GM18951 (cell line): ENCODE measurements around the gene EFNB2.

Experiments used
- POLR2A ChIP-seq: IDR thresholded peaks from 4 replicates; pipeline ENCODE4 v1.6.1; 2011; ENCODE audit warnings: mild to moderate bottlenecking; ENCODE audit not compliant: insufficient read length, insufficient read depth; ENCODE audit errors: extremely low read depth
- in situ Hi-C: fragments of 300-500 bp; cut with MboI; formaldehyde crosslinking; loops from one replicate; pipeline ENCODE4 v1.12.0; 2022; ENCODE audit warnings: low sequenced_read_pairs, mixed read lengths, inconsistent platforms; ENCODE audit not compliant: unreplicated experiment

Gene EFNB2

DNA sequence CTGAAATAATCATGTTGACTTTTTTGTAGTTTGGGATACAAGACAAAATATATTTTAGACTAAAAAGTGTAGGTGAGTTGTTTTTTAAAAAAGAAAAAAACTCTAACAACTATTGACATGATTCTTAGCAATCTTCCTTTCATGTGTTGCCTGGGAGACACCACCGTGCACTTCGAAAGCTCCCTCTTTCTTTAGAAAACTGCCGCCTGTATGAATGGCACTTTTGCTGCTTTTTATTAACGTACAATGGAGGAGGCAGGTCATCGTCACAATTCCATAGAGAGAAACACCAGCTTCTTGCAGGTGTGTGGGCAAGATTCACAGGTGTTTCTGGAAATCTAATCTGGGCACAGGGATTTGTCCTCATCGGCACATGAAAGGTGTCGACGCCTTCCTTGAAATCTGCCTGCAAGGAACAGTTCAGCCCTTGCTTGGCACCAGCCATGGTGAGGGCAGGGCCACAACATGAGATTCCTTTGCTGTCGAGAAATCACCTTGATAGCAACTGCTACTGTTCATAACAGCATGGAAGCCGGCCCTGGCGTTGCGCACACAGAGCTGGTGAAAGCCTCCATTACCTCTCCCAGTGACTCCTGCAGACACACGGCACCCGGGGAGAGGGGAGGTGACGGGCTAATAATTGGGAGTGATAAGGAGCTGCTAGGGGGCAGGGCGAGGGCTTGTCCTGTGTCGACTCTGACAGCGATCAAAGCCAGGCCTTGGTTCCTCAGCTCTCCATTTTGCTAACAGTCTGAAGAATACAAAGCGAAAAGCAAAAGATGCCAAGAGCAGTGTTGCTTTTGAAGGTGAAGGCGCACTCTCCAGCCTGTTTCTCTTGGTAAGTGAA lies 66.5 kb downstream of the EFNB2 start:
- TF ChIP-seq POLR2A = no peak
- in situ Hi-C loops = no loop called here

DNA sequence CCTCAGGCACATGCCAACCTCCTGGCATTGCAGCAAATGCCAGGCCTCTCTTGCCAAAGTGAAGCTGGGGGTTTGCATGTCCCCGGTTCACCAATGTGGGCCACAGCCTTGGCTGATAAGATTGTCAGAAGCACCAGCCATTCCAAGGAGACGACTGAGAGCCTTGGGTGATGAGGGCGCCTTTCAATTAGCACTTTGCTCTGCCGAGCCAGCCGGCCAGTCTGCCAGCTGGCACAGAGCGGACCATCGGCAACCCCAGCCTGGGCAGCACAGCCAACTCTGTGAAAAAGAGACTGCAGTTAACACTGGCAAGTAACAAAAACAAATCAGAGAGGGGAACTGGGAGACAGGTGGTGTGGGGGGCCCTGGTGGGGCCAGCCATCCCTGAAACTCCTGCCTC lies 67.3 kb downstream of the EFNB2 start:
- in situ Hi-C loops = no loop called here
- no peak for TF ChIP-seq POLR2A

DNA sequence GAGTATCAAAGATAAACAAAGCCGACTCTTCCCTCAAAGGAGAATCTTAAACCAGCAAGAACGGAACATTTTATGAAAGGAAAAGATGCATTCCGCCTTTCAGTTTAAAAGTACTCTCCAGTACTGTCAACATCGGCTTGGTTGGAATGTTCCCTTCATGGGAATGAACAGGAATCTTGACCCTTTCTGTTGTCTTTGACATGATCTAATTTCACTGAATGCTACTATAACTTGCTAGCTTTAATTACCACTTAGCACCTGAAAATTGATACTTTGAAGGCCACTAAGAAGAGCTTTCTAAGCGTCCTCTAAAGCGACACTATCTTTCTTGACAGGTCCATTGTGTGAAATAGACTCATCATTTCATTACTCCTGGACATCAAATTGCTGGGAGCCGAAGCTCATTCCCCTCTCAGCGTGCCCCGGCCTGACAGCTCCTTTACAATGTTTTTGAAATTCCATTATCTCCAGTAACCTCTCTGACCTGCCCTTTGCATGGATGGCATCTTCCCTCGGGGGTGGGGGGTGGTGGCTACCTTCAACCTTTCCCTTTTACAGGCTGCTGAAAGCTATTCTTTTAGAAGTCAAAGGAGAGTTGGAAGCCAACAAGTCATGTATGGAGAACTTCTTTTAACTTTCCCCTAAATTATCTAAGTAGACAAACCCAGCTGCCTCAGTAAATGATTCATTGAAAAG lies 67.9 kb downstream of the EFNB2 start:
- TF ChIP-seq POLR2A = no peak
- in situ Hi-C loops = no loop called here

DNA sequence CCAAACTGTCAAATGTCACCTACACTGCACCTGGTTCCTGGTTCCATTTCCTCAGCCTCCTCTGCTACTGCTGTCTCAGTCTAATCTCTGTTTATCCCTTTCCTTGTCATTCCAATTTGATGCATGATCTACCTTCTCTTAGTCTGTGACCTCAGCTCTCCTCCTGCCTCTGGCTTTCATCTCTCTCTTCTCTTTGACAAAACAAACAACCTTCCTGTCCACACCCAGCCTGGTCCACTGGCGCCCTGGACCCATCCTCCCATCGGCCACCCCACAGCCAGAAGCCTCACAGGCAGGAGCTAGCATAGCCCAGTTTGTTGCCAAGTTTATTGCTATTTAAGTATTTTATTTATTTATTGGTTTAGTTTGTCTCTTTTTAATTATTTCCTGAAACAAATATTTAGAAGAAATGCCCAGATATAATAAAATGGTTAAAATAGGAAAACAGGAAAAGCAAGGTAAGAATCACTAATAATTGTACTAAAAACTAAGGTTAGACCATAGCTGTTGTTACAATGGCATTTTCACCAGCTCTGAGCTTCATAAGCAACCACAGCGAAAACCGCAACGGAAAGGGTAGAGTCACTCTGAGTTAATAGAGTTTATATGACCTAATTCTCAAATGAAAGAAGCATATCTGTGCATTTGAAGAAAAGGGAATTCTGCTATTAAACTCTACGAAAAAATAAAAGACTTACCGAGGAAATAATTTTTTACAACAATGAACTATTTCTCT lies 68.6 kb downstream of the EFNB2 start:
- TF ChIP-seq POLR2A = no peak
- in situ Hi-C loops = no loop called here

DNA sequence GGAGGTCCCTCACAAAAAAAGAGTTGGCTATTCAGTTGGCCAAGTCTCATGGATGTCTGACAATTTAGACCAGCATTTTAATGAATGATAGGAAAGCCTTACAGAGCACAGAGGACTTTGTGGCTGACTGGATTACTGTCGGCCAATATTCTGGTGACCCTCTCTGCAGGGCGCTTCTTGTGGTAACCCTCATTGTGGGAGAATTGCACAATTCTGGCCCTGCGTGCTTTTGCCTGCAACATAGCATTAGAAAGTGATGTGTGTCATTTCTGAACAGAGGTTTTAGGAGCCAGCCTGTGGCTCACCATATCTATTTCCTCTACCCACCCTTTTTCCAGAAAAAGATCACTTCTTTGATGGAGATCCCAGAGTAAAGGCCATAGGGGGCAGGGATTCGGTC lies 71.4 kb downstream of the EFNB2 start:
- TF ChIP-seq POLR2A = no peak
- in situ Hi-C loops = no loop called here

DNA sequence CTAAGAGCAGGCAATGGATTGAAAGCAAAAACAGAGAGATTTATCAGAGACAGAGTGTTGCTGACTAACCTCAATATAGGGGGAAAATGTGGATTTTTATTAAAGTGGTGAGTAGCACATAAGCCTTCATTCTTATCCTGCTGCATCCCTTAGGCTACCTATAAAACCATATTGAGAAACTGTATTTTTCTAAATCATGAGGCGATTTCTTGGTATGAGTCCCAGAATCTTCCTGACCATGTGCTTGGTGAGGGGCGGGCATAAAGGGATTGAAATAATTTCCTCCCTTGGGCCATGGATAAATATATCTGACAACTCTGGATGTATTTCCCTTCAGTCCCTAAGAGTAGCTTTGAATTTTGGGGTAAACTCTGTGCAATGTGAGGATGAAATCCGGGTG lies 72.8 kb downstream of the EFNB2 start:
- TF ChIP-seq POLR2A = no peak
- in situ Hi-C loops = no loop called here

DNA sequence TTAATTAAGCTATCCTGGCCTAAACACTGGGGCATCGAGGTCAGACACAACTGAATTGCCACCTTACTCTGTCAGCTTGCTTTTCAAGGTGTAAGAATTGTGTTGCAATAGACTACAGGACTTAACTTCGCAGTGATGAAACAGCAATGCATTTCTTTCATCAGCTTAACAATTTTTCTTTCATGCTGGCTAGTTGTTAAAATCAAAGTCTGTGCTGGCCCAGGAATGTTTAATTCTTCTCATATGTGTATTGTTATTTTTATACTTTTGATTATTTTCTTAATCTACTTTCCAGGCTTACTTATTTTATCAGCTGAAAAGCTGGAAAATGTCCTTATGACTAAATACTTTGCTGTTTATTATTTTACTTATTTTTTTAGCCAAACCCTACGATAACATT lies 79.7 kb downstream of the EFNB2 start:
- TF ChIP-seq POLR2A = no peak
- in situ Hi-C loops = no loop called here

DNA sequence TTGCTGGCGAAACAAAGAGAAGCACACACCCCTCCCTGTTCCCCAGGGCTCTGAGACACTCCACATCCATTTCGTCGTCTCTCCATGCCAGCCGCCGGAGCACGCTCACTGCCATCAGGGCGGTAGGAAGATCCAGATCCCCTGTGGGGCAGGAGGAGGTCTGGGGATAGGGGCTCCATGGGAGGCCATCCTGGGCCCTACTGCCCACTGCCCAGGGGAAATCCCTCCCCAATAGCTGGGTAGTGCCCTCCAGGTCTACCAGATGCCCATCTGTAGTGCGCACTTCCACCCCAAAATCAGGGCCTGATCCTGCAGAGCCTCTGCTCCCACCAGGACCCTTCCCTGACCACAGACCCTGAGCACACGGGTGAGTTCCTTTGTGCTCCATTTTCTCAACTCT lies 80.3 kb downstream of the EFNB2 start:
- TF ChIP-seq POLR2A = no peak
- in situ Hi-C loops = no loop called here

DNA sequence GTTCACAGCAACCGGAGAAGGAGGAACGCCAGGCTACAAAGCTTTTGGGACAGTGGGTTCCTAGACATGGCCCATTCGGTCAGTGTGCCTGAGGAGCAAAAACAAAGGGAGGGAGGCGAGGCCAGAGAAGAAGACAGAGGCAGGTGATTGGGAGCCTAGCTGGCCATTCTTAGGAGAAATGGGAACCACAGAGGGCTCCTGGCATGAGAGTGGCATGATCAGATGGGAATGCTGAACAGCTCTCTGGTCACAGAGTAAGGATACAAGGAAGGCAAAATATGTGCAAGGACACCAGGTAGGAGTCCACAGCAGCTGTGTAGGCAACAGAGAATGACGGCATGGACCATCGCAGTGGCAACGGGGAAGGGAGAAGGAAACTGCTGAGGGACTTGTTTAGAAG lies 82.4 kb downstream of the EFNB2 start:
- no peak for TF ChIP-seq POLR2A
- in situ Hi-C loops = no loop called here

DNA sequence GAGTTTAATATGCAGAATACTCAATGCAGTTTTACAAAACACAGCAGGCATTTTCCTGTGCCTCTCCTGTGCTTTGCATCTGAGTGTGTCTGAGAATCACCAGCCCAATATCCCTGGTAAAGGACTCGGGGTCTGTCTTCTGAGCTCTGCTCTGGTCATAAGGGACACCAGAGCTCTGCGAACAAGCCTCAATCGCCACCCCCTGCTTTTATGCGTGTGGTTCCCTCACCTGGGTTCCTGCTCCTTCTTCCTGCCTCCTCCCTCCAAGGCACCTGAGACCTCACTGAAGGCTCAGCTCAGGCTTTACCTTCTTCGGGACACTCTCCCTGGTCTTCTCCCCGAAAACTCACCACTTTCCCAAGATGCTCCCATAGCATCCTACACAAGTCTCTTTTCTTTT lies 84.5 kb downstream of the EFNB2 start:
- in situ Hi-C loops = no loop called here

DNA sequence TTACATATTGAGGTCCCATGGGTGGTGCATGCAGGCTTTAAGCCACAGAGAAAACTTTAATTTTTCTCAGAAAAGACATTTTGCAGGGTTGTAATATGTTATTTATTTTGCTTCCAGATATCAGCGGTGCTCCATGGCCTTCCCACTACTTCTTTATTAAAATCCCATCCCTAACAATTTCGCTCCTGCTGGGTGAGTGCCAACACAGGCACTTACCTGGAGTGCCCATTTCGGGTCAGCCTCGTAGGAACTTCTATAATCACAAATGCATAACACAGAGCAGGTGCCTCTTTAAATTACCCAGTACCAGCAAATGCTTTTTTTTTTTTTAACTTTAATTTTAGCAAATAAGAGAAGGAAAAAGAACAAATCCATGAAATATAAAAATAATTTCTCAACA lies 86.4 kb downstream of the EFNB2 start:
- in situ Hi-C loops = no loop called here

More for the DNA sequence above, 84.5 kb downstream of the EFNB2 start:
- no peak for TF ChIP-seq POLR2A

DNA sequence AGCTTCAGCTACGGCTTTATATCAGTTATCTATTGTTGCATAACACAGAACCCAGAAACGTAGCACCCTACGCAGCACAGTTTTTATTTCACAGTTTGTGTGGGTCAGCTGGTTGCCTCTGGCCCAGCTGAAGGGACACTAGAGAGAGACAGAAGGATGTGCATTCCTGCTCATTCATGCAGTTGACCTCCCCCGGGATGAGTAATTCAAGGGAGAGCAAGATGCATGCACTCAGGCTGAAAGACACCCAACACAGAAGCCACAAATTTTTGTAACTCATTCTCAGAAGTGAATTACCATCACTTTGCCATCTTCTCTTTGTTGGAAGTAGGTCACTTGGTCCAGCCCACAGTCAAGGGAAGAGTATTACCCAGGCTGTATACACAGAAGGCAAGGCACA lies 89.5 kb downstream of the EFNB2 start:
- in situ Hi-C loops = no loop called here
- TF ChIP-seq POLR2A = no peak

More for the DNA sequence above, 86.4 kb downstream of the EFNB2 start:
- TF ChIP-seq POLR2A = no peak

DNA sequence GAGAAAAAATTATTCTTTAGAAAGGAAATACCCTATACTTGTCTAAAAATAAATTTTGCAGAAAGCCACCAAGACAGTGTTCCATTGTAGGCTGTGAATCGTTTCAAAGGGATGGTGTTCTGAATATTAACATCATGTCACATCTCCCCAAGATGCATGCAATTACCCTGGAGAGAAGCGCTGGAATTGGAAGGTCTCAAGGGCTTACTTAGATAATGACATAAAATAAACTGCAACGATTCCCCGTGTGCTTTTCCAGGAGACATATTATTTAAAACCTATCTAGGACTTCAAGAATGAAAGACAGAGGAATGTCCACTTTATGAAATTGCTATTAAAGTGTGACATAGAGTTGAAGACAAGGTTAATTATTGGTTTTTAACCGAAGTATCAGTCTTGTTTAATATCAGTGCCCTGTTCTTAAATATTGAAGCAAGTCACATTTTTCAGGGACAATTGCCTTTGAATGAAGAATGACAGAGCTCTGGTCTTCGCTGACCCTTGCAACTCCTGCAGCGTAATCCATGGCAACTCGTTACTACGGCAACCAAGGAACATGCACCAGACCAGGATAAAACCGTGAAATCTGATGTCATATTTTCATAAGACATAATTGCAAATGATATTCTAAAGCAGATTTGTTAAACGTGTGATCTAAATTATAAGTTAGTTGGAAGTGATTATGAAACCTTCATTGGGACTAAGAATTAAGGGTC lies 91.7 kb downstream of the EFNB2 start:
- in situ Hi-C loops = no loop called here
- no peak for TF ChIP-seq POLR2A
